Measurements from ENCODE around the gene SMIM10L2A. TPM values are rescaled to one million over a fixed set of nuclear protein-coding genes. Genes with fewer than 3 reads are reported as not detected.

The SMIM10L2A gene
- total and polyA plus RNA-seq, 2 of the 8 experiments (the other 6 are each of a cell fraction or from before 2014, with no cell fraction given): 5.0 to 7.5 TPM

DNA sequence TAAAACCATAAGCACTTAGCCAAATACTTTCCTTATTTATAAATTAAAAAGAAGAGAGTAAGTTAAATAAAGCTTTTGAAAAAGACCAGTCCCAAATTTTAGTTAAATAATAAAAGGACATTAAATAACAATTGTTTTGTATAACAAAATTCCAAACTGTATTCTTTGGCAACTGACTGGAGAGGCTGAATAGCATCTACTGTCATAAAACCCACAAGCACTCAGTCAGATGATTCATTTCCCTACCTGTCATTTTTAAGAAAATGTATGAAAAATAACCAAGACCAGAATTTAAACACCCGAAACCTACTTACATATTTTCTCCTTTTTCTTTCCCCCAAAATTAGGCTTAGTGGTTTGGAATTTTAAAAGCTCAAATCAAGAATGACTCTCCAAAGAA is 32.5 kb upstream of the SMIM10L2A start (continued):
- TF ChIP-seq NRF1 (IDR thresholded peaks at IDR 0.05; ENCODE audit: low read depth, low read length): no peak
- TF ChIP-seq RAD21 (IDR thresholded peaks at IDR 0.05 in 1 of 2, conservative IDR thresholded peaks at IDR 0.05 in 1 of 2; ENCODE audit: low read depth in 2 of 2, low read length in 2 of 2): no peak
- TF ChIP-seq, protein P1, sequence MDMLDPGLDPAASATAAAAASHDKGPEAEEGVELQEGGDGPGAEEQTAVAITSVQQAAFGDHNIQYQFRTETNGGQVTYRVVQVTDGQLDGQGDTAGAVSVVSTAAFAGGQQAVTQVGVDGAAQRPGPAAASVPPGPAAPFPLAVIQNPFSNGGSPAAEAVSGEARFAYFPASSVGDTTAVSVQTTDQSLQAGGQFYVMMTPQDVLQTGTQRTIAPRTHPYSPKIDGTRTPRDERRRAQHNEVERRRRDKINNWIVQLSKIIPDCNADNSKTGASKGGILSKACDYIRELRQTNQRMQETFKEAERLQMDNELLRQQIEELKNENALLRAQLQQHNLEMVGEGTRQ (IDR thresholded peaks at IDR 0.05; ENCODE audit: low read length): no peak
- no peak for TF ChIP-seq CREB1 (IDR thresholded peaks at IDR 0.05)
- TF ChIP-seq GTF2F1 (IDR thresholded peaks at IDR 0.05; ENCODE audit: borderline replicate concordance, low read depth, low read length): no peak
